ENCODE results near the gene SMS. TPM values are rescaled to one million over a fixed set of nuclear protein-coding genes. Genes with fewer than 3 reads are reported as not detected.

SMS gene
- total RNA-seq, 1 donor from 2014 or later, result 161 TPM

DNA sequence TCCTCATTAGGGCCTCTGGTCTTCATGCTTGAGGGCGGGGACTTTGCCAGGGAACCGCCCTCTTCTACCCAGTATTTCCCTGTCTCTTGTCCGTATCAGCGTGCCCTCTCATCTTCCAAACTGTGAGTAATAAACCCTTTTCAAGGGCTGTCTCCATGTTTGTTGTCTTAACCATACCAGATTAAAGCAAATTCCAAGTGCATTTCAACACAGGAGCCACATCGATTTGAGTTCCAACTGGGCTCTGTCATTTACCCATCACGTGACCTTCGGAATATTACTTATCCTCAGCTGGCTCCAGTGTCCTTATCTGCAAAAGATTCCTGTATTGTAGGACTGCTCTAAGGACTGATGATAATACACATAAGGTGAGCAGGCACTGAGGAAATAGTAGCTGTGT, 85.2 kb downstream of the SMS start:
- no peak overlapping the region for H3K4me3 Mint-ChIP-seq (ENCODE audit: unreplicated experiment)
- no peaks in the 10 kb centered on the region for H3K27me3 Mint-ChIP-seq (ENCODE audit: unreplicated experiment)
- no peak for TF ChIP-seq CTCF (IDR thresholded peaks at IDR 0.05; ENCODE audit: unreplicated experiment)
- H3K4me1 Mint-ChIP-seq (ENCODE audit: unreplicated experiment), result peaks cover 7% of the 10 kb centered on the region
- H3K36me3 Mint-ChIP-seq (ENCODE audit: low read depth, unreplicated experiment), result no peaks in the 10 kb centered on the region
- no peaks in the 10 kb centered on the region for H3K9me3 Mint-ChIP-seq (ENCODE audit: unreplicated experiment)
- no peak overlapping the region for H3K27ac Mint-ChIP-seq (ENCODE audit: unreplicated experiment)
- DNase-seq (ENCODE audit: low spot score), result no peak

DNA sequence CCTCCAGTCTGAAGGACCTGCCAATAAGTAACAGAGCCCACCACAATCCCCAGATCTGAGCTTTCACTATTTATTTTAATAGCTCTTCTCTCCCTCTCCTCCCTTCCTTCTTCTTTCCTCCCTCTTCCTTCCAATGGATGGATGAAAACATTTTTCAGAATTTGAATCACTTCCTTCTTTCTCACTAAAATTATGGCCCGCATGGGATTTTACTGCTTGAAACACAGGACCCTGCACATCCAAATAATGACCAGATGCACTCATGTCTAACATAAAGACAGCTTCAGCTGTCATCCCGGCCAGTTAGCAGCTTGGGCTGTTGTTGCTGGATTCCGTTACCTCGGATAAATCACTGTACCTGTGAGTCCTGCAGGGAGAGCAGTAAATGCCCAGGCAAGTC, 86.2 kb downstream of the SMS start:
- Mint-ChIP-seq H3K4me3 (ENCODE audit: unreplicated experiment) (no peak overlapping the region), H3K9me3 (ENCODE audit: unreplicated experiment) (no peaks in the 10 kb centered on the region), H3K4me1 (ENCODE audit: unreplicated experiment) (peaks cover 7% of the 10 kb centered on the region), H3K36me3 (ENCODE audit: low read depth, unreplicated experiment) (no peaks in the 10 kb centered on the region), H3K27ac (ENCODE audit: unreplicated experiment) (no peak overlapping the region), H3K27me3 (ENCODE audit: unreplicated experiment) (no peaks in the 10 kb centered on the region)
- no peak for TF ChIP-seq CTCF (IDR thresholded peaks at IDR 0.05; ENCODE audit: unreplicated experiment)
- no peak for DNase-seq (ENCODE audit: low spot score)

DNA sequence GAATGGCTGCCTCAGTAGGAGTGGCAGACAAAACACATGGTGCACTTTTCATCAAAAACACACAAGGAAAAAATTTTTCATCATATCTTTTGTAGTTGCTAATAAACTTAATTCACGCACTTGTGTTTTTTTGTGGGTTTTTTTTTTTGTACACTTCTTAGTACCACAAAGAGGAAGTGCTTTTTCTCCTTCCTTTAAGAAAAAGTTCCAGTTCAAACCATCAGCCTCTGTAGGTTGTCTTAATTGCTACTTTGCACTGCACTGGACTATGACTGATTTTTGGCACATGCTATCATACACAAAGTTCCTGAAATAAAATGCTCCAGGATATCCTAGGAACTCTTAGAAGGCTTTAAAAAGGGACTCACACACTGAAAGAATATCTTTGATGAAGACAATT, 91.6 kb downstream of the SMS start, which contains the start of gene PHEX:
PHEX (plus strand) TSS at position 242 of the 400 bp plus-strand sequence. CDS start 681 bp downstream, outside the sequence.
- Mint-ChIP-seq H3K27me3 (ENCODE audit: unreplicated experiment) (no peaks in the 10 kb centered on the region), H3K36me3 (ENCODE audit: low read depth, unreplicated experiment) (no peaks in the 10 kb centered on the region), H3K27ac (ENCODE audit: unreplicated experiment) (no peak within 1 kb of the TSS), H3K4me1 (ENCODE audit: unreplicated experiment) (peaks cover 7% of the 10 kb centered on the region), H3K4me3 (ENCODE audit: unreplicated experiment) (no peak within 1 kb of the TSS), H3K9me3 (ENCODE audit: unreplicated experiment) (no peaks in the 10 kb centered on the region)
- TF ChIP-seq CTCF (IDR thresholded peaks at IDR 0.05; ENCODE audit: unreplicated experiment), result no peak
- DNase-seq (ENCODE audit: low spot score), result no peak

GRCh38 chrX:22032506-22032905, 92.0 kb downstream of the SMS start:
- Mint-ChIP-seq H3K4me3 (ENCODE audit: unreplicated experiment) (no peak overlapping the region), H3K36me3 (ENCODE audit: low read depth, unreplicated experiment) (no peaks in the 10 kb centered on the region), H3K9me3 (ENCODE audit: unreplicated experiment) (no peaks in the 10 kb centered on the region), H3K27ac (ENCODE audit: unreplicated experiment) (no peak overlapping the region), H3K4me1 (ENCODE audit: unreplicated experiment) (peaks cover 7% of the 10 kb centered on the region), H3K27me3 (ENCODE audit: unreplicated experiment) (no peaks in the 10 kb centered on the region)
- no peak for DNase-seq (ENCODE audit: low spot score)
- no peak for TF ChIP-seq CTCF (IDR thresholded peaks at IDR 0.05; ENCODE audit: unreplicated experiment)

DNA sequence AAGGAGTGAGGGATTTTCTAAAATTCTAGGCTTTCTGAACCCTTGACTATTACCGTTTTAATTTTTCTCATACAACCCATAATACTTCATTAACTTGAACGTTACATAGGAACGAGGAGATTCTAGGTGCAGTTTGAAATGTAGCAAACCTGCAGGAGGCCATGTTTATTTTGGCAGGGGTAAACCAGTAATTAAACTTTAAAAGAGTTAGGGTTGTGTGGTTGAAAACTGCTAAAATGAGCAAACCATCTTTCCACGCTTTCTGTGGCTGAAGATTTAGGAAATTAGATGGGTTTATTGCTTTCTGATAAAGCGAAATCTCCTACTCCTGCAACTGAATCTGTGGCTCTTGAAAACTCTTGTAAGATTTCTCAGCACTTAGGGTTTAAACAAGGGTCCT, 93.3 kb downstream of the SMS start:
- Mint-ChIP-seq H3K4me3 (ENCODE audit: unreplicated experiment) (no peak overlapping the region), H3K36me3 (ENCODE audit: low read depth, unreplicated experiment) (no peaks in the 10 kb centered on the region), H3K9me3 (ENCODE audit: unreplicated experiment) (no peaks in the 10 kb centered on the region), H3K27me3 (ENCODE audit: unreplicated experiment) (no peaks in the 10 kb centered on the region), H3K4me1 (ENCODE audit: unreplicated experiment) (peaks cover 9% of the 10 kb centered on the region), H3K27ac (ENCODE audit: unreplicated experiment) (no peak overlapping the region)
- no peak for TF ChIP-seq CTCF (IDR thresholded peaks at IDR 0.05; ENCODE audit: unreplicated experiment)
- DNase-seq (ENCODE audit: low spot score), result no peak

All from endothelial cell (in vitro differentiated cells).